NCI-H1048 (cell line): ENCODE results near the gene C5orf24.
"Not testable (repeated sequence)": the region's sequence is repeated elsewhere in the genome, so short reads cannot be mapped to it uniquely, and the experiment has no call there.

Source experiments
- DNase-seq: peaks from one replicate; lab custom pipeline; 2025; lab: John Stamatoyannopoulos, UW

Gene C5orf24

DNA sequence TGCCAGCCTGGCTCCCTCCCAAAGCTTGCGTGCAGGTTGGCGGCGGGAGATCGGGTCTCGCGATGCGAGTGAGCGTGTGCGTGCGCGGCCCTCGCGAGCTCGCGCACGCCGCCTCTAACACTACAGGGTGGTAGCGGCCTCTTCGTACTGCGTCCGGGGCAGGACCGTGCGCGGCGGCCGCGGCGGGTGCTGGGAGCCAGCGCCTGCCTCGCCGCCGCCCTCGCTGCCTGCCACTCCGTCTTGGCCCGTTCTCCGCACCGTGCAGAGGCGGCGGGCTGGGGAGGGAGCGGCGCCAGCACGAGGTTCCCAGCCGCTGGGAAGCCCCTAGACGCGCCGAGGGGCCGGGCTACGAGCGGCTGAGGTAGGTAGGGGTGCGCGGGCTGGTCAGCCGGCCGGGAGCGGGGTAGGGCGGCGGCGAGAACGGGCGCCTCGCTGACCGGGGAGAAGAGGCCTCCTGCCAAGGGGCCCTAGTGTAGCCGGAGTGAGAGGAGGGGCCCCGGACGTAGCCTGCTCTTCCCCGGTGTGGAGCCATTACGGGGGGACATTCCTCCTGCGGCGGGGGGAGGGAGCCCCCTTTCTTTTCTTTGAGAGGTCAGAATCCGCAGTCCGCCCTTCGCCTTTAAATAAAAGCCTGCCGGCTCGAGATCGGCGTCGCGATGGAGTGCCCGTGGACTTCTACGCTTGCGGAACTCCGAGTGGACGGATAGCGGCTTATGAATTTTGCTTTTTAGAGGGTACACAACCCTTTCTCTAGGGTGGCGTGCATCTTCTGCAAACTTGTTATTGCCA, at the start of gene C5orf24:
C5orf24 (plus strand) TSS at position 117 of the 789 bp plus-strand sequence. CDS start 8,933 bp downstream, outside the sequence.
- peak; percentile 92 for DNase-seq

DNA sequence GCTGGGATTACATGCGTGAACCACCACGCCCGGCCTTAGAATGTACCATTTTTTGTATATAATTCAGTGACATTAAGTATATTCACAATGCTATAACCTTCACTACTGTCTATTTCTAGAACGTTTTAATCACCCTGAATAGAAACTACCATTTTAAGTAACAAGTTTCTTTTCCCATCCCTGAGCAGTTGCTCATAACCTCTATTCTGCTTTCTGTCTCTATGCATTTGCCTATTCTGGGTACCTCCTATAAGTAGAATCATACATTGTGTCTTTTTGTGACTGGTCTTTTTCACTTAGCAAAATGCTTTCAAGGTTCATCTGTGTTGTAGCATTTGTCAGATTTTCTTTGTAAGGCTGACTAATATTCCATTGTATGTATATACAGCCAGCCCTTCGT, 47.3 kb upstream of the C5orf24 start:
- DNase-seq: no peak

DNA sequence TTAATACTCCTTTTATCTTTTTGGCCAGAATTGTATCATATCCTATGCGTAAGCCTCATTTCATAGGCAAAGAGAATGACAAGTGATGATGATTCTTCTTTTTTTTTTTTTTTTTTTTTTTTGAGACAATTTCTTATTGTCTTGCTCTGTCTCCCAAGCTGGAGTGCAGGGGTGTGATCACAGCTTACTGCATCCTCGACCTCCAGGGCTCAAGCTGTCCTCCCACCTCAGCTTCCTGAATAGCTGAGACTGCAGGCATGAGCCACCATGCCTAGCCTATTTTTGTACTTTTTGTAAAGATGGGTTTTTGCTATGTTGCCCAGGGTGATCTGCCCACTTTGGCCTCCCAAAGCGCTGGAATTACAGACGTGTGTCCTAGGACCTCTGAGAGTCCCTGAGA, 41.9 kb upstream of the C5orf24 start:
- DNase-seq: no peak

DNA sequence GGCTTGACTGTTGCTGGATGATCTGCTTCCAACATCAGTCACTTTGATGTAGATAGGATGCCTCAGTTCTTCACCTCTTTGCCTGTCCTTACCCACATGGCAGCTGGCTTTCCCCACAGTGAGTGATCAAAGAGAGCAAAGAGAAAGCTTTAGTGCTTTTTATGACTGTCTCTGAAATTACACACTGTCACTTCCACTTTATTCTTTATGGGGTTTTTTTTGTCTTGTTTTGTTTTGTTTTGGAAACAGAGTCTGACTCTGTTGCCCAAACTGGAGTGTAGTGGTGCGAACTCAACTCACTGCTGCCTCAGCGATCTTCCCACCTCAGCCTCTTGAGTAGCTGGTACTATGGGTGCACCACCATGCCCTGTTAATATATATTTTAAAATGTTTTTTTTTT, 32.4 kb upstream of the C5orf24 start:
- DNase-seq: no peak

DNA sequence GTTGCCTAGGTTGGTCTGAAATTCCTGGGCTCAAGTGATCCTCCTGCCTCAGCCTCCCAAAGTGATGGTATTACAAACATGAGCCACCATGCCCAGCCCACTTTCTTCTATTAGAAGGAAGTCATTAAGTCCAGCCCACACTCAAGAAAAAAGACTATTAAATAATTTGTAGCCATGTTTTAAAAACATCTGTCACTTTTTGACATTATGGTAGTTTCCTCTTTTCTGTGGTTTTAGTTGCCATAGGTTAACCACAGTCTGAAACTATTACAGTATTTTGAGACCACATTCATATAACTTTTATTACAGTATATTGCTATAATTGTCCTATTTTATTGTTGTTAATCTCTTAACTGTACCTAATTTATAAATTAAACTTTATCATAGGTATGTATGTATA, 31.9 kb upstream of the C5orf24 start:
- no peak for DNase-seq

DNA sequence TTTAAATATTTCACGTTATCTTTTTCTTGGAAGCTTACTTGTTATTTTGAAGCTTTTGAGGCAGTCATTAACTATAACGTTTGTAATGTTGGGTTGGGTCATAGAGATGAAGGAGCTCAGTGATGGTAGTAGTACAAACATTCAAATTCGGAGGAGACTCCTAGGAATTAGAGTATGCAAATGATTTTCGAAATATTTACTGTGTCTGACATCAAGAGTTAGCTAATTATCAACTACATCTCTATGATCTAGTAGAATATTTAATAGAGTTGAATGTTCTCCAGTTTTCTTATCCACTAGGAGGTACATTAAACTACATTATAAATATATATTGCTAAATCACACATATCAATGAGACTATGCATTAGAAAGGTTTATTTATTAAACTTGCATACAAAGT, 28.8 kb upstream of the C5orf24 start:
- DNase-seq: no peak

DNA sequence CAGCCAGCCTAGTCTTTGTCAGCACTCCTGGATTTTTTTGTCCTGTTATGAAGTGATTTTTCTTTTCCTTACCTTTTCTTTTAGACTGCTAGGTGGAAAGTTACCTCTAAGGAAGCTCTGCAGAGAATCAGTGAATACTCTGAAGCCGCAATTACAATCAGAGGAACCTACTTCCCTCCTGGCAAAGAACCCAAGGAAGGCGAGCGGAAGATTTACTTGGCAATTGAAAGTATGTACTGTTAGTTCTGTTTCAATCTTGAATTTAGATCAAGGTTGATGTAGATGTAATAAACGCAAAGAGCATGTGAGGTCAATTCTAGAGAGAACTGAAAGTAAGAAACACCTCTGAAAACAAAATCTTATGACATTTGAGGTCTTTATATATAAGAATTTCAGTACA, 27.0 kb upstream of the C5orf24 start:
- no peak for DNase-seq

DNA sequence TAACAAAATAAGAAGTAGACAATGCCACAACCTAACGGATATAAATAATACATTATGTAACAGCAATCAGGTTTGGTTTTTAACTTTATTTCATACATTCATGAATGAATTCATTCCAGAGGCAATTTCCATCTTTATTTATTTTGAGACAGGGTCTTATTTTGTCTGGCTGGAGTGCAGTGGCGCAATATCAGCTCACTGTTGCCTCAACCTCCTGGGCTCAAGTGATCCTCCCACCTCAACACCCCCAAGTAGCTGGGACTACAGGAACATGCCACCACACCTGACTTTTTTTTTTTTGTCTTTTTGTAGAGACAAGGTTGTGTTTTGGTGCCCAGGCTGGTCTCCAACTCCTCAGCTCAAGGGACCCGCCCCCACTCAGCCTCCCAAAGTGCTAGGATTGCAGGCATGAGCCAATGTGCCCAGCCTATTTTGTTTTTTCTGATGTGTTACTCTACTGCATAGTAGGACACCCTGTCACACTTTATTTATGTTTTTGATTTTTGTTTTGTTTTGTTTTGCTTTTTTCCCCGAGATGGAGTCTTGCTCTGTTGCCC, 26.3 kb upstream of the C5orf24 start:
- no peak for DNase-seq

DNA sequence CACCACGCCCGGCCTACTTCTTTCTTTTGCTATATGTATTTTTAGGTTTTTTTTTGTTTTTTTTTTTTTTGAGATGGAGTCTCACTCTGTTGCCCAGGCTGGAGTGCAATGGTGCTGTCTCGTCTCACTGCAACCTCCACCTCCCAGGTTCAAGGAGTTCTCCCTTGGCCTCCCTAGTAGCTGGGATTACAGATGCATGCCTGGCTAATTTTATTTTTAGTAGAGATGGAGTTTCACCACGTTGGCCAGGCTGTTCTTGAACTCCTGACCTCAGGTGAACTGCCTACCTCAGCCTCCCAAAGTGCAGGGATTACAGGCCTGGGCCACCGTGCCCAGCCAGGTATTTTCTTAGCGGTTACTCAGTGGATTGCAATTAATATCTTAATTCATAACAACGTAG, 23.9 kb upstream of the C5orf24 start:
- DNase-seq: no peak

DNA sequence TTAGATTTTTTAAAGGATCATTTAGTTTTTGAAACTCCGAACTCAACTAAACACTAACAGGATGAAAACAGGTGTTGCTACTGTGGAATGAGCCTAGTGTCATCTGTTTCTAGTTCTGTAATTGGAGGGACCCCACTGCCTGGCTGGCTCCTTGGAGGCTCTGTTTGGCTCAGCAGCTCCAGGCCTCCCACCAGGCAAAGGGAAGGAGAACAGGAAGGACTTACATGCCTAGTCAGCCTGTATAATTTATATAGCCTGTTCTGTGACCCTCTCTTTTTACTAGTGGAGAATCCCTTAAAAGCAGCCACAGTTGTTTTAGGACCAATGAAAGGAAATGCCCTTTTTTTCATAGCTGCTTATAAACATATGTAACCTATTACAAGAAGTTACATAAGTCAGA, 21.1 kb upstream of the C5orf24 start:
- DNase-seq: no peak

DNA sequence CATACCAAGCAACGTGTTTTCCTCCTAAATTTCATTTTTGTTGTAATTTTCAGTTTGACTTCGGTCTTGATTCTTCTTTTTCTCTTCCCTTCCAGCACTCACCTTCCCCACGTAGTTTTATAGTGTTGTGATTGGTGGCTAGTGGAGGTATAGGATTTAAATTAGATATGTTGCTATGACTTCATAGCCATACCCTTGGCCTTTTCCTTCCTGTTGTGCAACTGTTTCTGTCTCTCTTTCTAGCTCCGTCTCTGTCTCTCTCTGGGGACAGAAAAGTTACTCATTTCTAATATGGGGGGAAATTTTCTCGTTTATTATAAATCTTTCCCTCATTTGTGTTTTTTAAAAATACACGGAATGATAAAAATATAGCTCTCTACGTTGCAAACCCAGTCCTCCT, 20.6 kb upstream of the C5orf24 start:
- no peak for DNase-seq

DNA sequence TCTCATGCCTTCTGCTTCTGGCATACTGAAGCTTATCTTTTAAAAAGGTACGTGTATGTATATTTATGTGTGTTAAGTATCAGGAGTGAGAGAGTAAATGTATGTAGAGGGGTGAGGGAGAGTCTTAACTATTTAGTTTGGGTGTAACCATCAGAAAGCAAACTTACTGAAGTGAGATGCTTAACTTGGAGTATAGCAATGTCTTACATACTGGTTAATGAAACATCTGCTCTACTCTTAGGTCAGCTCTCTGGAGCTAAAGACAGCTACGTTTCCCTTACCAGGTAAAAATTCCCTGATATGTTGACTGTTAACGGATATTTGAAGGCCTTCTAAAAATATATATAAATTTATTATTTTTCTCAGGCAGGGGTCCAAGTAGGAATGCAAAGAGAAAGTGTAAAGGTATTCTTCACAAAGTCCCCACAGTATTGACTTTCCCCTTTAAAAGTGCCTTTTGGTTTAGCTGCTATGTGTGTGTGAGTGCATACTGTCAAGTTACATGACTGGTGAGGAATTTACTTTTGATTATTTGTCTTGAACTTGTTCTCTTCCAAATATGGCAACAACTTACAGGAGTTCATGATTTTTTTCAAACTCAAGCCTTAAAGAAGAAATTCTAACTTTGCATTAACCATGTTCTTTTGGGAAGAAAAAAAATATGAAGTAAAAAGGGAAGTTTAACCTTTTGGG, 12.3 kb upstream of the C5orf24 start:
- no peak for DNase-seq

DNA sequence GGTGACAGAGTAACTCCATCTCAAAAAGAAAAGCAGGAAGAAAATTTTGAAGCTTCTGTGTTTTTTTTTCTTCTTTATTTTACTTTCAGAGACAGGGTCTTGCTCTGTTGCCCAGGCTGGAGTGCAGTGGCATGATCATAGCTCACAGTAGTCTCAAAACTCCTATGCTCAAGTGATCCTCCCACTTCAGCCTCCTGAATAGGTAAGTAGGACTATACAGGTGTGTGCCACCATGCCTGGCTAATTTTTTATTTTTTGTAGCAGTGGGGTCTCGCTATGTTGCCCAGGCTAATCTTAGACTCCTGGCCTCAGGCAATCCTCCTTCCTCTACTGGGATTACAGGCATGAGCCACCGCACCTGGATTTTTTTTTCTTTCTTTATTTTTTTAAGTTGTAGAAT, 10.1 kb upstream of the C5orf24 start:
- no peak for DNase-seq

DNA sequence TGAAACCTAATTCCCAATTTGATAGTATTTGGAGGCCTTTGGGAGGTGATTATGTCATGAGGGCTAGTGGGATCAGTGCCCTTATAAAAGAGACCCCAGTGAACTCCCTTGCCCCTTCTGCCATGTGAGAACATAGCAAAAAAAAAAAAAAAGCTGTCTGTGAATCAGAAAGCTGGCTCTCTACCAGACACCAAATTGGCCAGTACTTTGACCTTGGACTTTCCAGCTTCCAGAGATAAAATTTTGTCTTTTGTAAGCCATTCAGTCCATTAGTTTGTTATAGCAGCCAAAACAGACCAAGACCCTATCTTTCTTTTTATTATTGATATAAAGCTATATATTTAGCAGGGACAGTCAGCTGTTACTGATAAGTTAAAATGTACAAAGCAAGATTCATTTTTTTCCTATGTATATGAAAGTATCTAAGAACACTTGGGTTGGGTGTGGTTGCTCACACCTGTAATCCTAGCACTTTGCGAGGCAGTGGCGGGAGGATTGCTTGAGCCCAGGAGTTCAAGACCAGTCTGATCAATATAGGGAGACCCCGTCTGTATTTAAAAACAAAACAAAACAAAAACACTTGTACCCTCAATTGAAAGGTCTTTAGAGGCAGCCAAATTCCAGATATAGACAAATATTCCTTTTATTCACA, 8.1 kb upstream of the C5orf24 start:
- DNase-seq: no peak

DNA sequence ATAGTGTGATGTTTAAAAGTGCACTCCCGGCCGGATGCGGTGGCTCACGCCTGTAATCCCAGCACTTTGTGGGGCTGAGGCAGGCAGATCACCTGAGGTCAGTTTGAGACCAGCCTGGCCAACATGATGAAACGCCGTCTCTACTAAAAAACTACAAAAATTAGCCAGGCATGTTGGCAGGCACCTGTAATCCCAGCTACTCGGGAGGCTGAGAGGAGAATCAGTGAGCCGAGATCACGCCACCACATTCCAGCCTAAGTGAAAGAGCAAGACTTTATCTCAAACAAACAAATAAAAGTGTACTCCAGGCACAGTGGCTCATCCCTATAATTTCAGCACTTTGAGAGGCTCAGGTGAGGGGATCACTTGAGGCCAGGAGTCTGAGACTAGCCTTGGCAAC, 7.4 kb upstream of the C5orf24 start:
- DNase-seq: not testable (repeated sequence)

DNA sequence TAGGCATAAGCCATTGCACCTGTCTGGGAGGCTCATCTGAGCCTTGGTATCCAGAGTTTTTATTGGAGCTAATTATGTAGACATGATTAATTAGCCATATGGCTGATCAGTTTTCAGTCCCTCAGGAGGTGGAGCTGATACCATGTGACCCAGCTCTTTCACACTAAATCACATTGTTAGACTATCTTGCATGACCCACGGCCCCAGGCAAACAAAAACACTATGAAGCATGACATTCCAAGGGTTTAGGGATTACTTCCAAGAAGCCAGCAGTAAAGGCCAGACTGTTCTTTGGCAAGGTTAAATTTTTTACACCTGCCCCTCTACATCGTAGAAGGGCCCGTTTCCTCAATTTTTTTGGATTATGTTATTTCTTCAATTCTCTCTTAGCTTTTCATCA, 5.0 kb upstream of the C5orf24 start:
- no peak for DNase-seq

DNA sequence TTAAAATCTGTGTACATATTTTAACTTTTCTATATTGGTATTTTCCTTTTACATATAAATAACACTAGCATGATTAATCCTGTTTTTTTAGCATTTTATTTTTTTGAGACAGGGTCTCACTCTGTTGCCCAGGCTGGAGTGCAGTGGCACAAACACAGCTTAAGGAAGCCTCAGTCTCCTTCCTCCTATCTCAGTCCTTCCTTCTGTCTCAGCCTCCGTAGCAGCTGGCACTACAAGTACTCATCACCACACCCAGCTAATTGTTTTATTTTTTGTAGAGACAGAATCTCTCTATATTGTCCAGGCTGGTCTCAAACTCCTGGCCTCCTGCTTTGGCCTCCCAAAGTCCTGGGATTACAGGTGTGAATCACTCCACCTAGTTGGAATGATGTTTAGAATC, 1.5 kb upstream of the C5orf24 start:
- no peak for DNase-seq

DNA sequence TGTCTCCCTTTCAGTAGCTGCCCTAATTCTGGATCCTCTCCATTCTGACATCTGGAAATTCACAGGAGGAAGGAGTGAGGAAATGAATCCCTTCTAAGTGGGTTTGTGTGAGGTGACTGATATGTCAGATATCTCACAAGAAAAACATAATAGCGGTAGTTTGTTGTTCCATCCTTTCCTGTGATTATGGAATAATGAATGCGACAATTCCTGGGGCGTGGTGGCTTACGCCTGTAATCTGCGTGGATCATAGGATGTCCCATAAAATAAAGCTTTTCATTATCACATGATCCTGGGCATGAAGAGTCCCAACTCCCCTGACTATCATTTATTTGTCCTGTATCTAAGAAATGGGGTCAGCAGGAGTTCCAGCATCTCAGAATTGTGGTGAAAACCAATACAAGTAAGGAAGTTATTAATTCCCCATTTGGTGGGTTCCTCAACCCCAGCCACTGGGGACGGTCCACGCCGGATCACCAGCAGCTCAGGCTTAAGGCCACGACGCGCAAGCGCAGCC, 375 bp upstream of the C5orf24 start:
- no peak for DNase-seq

DNA sequence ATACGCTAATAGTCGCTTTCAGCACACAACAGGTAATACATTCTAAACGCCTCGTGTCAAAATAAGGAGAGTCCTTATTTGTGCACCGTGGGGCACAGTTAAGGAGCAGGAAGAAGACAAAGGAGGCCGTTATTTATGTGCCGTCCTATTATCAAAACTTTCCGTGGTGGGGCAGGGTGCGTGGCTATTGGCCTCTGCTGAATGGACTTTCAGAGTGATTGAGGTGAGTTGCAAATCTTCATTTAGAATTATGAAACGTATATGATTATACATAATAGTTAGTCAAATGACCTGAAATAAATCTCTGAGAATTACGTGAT, 833 bp downstream of the C5orf24 start:
- no peak for DNase-seq

DNA sequence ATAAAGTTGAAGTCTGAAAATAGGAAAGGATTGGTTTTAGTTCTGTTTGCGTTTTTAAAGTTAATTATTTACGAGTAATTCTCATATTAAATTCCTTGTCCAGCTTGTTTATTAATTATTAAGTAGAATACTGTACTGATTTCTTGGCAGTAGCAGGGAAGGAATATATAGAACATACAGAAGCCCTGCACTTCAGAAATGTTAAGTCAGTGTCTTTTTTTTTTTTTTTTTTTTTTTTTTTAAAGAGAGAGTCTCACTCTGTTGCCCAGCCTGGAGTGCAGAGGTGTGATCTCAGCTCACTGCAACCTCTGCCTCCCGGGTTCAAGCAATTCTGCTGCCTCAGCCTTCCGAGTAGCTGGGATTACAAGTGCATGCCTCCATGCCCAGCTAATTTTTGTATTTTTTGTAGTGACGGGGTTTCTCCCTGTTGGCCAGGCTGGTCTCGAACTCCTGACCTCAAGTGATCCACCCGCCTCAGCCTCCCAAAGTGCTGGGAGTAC, 3.7 kb downstream of the C5orf24 start:
- not testable (repeated sequence) for DNase-seq

DNA sequence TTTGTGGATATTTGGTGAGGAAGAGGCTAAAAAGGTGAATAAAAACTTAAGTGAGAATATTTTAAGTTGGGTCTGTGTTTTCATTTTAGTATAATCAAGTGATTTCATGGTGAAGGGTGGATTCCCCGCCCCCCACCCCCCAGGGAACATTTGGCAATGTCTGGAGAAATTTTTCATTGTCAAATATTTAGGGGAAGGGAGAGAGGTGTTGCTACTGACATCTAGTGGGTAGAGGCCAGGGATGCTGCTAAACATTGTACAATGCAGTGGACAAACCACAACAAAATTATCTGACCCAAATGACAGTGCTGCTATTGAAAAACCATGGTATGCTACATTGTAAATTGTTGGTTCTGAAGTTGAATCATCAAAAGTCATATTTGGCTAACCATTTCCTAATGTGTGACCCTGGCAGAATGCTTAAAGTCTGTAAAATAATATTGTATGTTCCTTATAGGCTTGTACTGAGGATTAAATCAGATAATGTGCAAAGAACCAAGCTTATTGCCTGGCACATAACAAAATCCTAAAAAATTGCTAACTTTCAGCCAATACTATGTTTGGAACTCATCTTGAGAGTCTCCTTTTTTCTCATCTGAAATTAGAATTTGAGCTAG, 5.6 kb downstream of the C5orf24 start:
- DNase-seq: no peak

DNA sequence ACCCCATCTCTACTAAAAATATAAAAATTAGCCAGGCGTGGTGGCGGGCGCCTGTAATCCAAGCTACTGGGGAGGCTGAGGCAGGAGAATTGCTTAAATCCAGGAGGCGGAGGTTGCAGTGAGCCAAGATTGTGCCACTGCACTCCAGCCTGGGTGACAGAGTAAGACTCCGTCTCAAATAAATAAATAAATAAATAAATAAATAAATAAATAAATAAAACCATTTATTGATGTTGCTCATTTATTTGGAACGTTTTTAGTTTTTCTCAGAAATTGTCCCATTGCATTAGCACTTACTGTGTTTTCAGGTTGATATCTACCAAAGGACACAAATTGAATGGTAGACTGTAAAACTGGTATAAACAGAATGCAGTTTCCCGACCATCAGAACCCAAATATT, 10.7 kb downstream of the C5orf24 start:
- DNase-seq: not testable (repeated sequence)
